GM23338 (cell line): Measurements from ENCODE around the gene RFX4. TPM values are rescaled to one million over a fixed set of nuclear protein-coding genes. Genes with fewer than 3 reads are reported as not detected.

Experiments
- ATAC-seq: fragments of 200-7000 bp; cut with Tn5 transposase; 3 replicates; pipeline ENCODE4 v1.9.1; 2020
- DNase-seq: peaks from one replicate; pipeline ENCODE4 v3.0.0-alpha.2; 2015; ENCODE audit warnings: low spot score
- H2AFZ ChIP-seq: fragments of 200-600 bp; sonication (generic); 2 replicates; pipeline ENCODE4 v1.8.0; 2016; ENCODE audit warnings: antibody characterized with exemption, mild to moderate bottlenecking, moderate library complexity
- H3F3A ChIP-seq: fragments of 200-600 bp; sonication (generic); replicated peaks from 2 replicates; pipeline ENCODE4 v1.8.0; 2017; ENCODE audit warnings: antibody characterized with exemption, mixed run types, low read depth
- H3K27ac ChIP-seq: fragments of 200-600 bp; sonication (generic); 2 replicates; pipeline ENCODE4 v1.6.1; 2016; ENCODE audit warnings: low read depth
- H3K27me3 ChIP-seq: fragments of 200-600 bp; sonication (generic); 2 replicates; pipeline ENCODE4 v1.8.0; 2016; ENCODE audit warnings: mild to moderate bottlenecking, mixed run types, moderate library complexity; ENCODE audit not compliant: insufficient read depth
- H3K36me3 ChIP-seq: fragments of 200-600 bp; sonication (generic); 2 replicates; pipeline ENCODE4 v1.8.0; 2016; ENCODE audit warnings: mild to moderate bottlenecking; ENCODE audit not compliant: insufficient read depth
- H3K4me1 ChIP-seq: fragments of 200-600 bp; sonication (generic); 2 replicates; pipeline ENCODE4 v1.8.0; 2016; ENCODE audit warnings: mild to moderate bottlenecking, moderate library complexity; ENCODE audit not compliant: insufficient read depth
- H3K4me2 ChIP-seq: fragments of 200-600 bp; sonication (generic); 2 replicates; pipeline ENCODE4 v1.7.1; 2017; ENCODE audit warnings: mixed run types
- H3K4me3 ChIP-seq: fragments of 200-600 bp; sonication (generic); 2 replicates; pipeline ENCODE4 v1.6.1; 2016; ENCODE audit warnings: mixed run types
- H3K79me2 ChIP-seq: fragments of 200-600 bp; sonication (generic); replicated peaks from 2 replicates; pipeline ENCODE4 v1.8.0; 2017; ENCODE audit warnings: mild to moderate bottlenecking; ENCODE audit not compliant: insufficient read depth
- H3K9me2 ChIP-seq: fragments of 200-600 bp; sonication (generic); 2 replicates; pipeline ENCODE4 v1.8.0; 2017; ENCODE audit not compliant: insufficient read depth
- H4K20me1 ChIP-seq: fragments of 200-600 bp; sonication (generic); replicated peaks from 2 replicates; pipeline ENCODE4 v1.8.0; 2017; ENCODE audit warnings: mild to moderate bottlenecking; ENCODE audit not compliant: insufficient read depth
- H3K27ac Mint-ChIP-seq: 2 replicates; pipeline ENCODE4 v1.8.0; 2020; ENCODE audit warnings: inconsistent platforms, mild to moderate bottlenecking, moderate library complexity, mixed read lengths
- H3K27me3 Mint-ChIP-seq: 3 replicates; pipeline ENCODE4 v1.8.0; 2022; ENCODE audit warnings: low read depth, mild to moderate bottlenecking, moderate library complexity, mixed read lengths, inconsistent platforms; ENCODE audit not compliant: insufficient read depth, poor library complexity
- H3K36me3 Mint-ChIP-seq: 3 replicates; pipeline ENCODE4 v1.8.0; 2021; ENCODE audit warnings: low read depth, mild to moderate bottlenecking, inconsistent platforms, moderate library complexity, mixed read lengths
- H3K4me1 Mint-ChIP-seq: 3 replicates; pipeline ENCODE4 v1.8.0; 2020; ENCODE audit warnings: mild to moderate bottlenecking, inconsistent platforms, mixed read lengths
- H3K4me3 Mint-ChIP-seq: 3 replicates; pipeline ENCODE4 v1.8.0; 2021; ENCODE audit warnings: moderate library complexity, mild to moderate bottlenecking, inconsistent platforms, mixed read lengths
- H3K9me3 Mint-ChIP-seq: 3 replicates; pipeline ENCODE4 v1.8.0; 2020; ENCODE audit warnings: moderate library complexity, mild to moderate bottlenecking, inconsistent platforms, mixed read lengths
- CREB1 ChIP-seq: fragments of 250-450 bp; sonication (Bioruptor Pico); IDR thresholded peaks from 2 replicates; pipeline ENCODE4 v1.5.0; 2020; ENCODE audit warnings: low read depth, mild to moderate bottlenecking, moderate library complexity
- CTCF ChIP-seq, 2 experiments: fragments of 200-600 bp in 1 of 2; sonication (generic) in 1 of 2; conservative IDR thresholded peaks; 2 replicates each; pipeline versions ENCODE4 v1.5.1 to v1.6.1; 2016 to 2017; ENCODE audit warnings: antibody characterized with exemption in 2 of 2, low read depth in 2 of 2, mild to moderate bottlenecking in 2 of 2, moderate library complexity in 1 of 2
- ETS1 ChIP-seq: IDR thresholded peaks from 2 replicates; pipeline ENCODE4 v1.6.1; 2016; ENCODE audit warnings: antibody characterized with exemption
- EZH2 ChIP-seq: fragments of 200-600 bp; sonication (generic); IDR thresholded peaks from one replicate; pipeline ENCODE4 v1.8.0; 2017; ENCODE audit warnings: antibody characterized with exemption, mild to moderate bottlenecking, low read depth; ENCODE audit not compliant: unreplicated experiment
- EZH2phosphoT487 ChIP-seq: fragments of 200-600 bp; sonication (generic); IDR thresholded peaks from one replicate; pipeline ENCODE4 v1.8.1; 2018; ENCODE audit warnings: antibody characterized with exemption; ENCODE audit not compliant: unreplicated experiment
- JUNB ChIP-seq: IDR thresholded peaks from one replicate; pipeline ENCODE4 v1.6.1; 2016; ENCODE audit warnings: antibody characterized with exemption; ENCODE audit not compliant: unreplicated experiment
- NANOG ChIP-seq: IDR thresholded peaks from 2 replicates; pipeline ENCODE4 v1.6.1; 2016; ENCODE audit warnings: antibody characterized with exemption, borderline replicate concordance
- POLR2AphosphoS5 ChIP-seq: IDR thresholded peaks from 2 replicates; pipeline ENCODE4 v1.6.1; 2016; ENCODE audit warnings: antibody characterized with exemption, low read depth
- REST ChIP-seq: IDR thresholded peaks from one replicate; pipeline ENCODE4 v1.6.1; 2018; ENCODE audit warnings: antibody characterized with exemption; ENCODE audit not compliant: unreplicated experiment
- STAT1 ChIP-seq: IDR thresholded peaks from one replicate; pipeline ENCODE4 v1.6.1; 2016; ENCODE audit warnings: antibody characterized with exemption; ENCODE audit not compliant: unreplicated experiment
- ZNF114 ChIP-seq: fragments of 250-450 bp; sonication (Bioruptor Pico); IDR thresholded peaks from 2 replicates; pipeline ENCODE4 v1.5.0; 2020; ENCODE audit warnings: mild to moderate bottlenecking, moderate library complexity
- ZNF331 ChIP-seq: fragments of 250-450 bp; sonication (Bioruptor Pico); IDR thresholded peaks from 2 replicates; pipeline ENCODE4 v1.5.0; 2020; ENCODE audit warnings: low read depth, mild to moderate bottlenecking, moderate library complexity
- ZNF462 ChIP-seq: fragments of 250-450 bp; sonication (Bioruptor Pico); IDR thresholded peaks from 2 replicates; pipeline ENCODE4 v1.5.0; 2020; ENCODE audit warnings: mild to moderate bottlenecking, moderate library complexity
- polyA plus RNA-seq: library from polyadenylated mRNA; unstranded; fragments of >200 nt; fragmentation: Nextera tagmentation; extraction: Ambion mirVana; gene quantifications from 2 replicates; pipeline ENCODE4 v1.2.1, GENCODE V29; 2016
- total RNA-seq: library from RNA; depleted of rRNA; stranded (reverse); fragments of >200 nt; shearing (Covaris generic); gene quantifications from 2 replicates; pipeline ENCODE4 v1.2.3, GENCODE V29; 2014

RFX4 gene
- total and polyA plus RNA-seq, 2 experiments from 2014 or later: 0.23 TPM; not detected in 1

GRCh38 chr12:106740818-106741217 lies 158.0 kb downstream of the RFX4 start:
- no peaks in the 10 kb centered on the region for H3K36me3 ChIP-seq
- no peaks in the 10 kb centered on the region for H3K36me3 Mint-ChIP-seq
- H3K4me3 Mint-ChIP-seq: no peak overlapping the region
- no peak overlapping the region for H3K4me2 ChIP-seq
- DNase-seq (no peak), ATAC-seq (no peak)
- H3K4me1 ChIP-seq: peaks cover 36% of the 10 kb centered on the region
- H3K27me3 ChIP-seq: no peaks in the 10 kb centered on the region
- H3K4me1 Mint-ChIP-seq: peaks cover 52% of the 10 kb centered on the region
- H3K27ac Mint-ChIP-seq: no peak overlapping the region
- H3K27ac ChIP-seq: no peak overlapping the region
- H3K9me2 ChIP-seq: no peaks in the 10 kb centered on the region
- no peaks in the 10 kb centered on the region for H3K79me2 ChIP-seq
- H3K27me3 Mint-ChIP-seq: peaks cover 6% of the 10 kb centered on the region
- H3K9me3 Mint-ChIP-seq: no peaks in the 10 kb centered on the region
- no peak overlapping the region for H2AFZ ChIP-seq
- no peaks in the 10 kb centered on the region for H3F3A ChIP-seq
- TF ChIP-seq CREB1 (CRISPR knock-in tag): no peak
- TF ChIP-seq EZH2: no peak
- TF ChIP-seq NANOG: no peak
- TF ChIP-seq REST: no peak
- TF ChIP-seq ZNF462 (CRISPR knock-in tag): no peak
- no peak for TF ChIP-seq JUNB
- TF ChIP-seq ZNF331 (CRISPR knock-in tag): no peak
- TF ChIP-seq CTCF (conservative IDR thresholded peaks at IDR 0.05; ENCODE audit: low read depth in 2 of 2): no peak
- no peak for TF ChIP-seq EZH2phosphoT487
- TF ChIP-seq POLR2AphosphoS5: no peak
- TF ChIP-seq ZNF114 (CRISPR knock-in tag): no peak
- TF ChIP-seq STAT1: no peak
- no peak for TF ChIP-seq ETS1
- H3K4me3 ChIP-seq: no peak overlapping the region
- no peaks in the 10 kb centered on the region for H4K20me1 ChIP-seq
